NCI-H345 (cell line): ENCODE data around the gene MARCHF11.

Source experiments
- DNase-seq: peaks from one replicate; lab custom pipeline; 2025; lab: John Stamatoyannopoulos, UW

MARCHF11 gene, protein sequence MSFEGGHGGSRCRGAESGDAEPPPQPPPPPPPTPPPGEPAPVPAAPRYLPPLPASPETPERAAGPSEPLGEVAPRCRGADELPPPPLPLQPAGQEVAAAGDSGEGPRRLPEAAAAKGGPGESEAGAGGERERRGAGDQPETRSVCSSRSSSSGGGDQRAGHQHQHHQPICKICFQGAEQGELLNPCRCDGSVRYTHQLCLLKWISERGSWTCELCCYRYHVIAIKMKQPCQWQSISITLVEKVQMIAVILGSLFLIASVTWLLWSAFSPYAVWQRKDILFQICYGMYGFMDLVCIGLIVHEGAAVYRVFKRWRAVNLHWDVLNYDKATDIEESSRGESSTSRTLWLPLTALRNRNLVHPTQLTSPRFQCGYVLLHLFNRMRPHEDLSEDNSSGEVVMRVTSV

GRCh38 chr5:16179511-16179935 is at the start of gene MARCHF11:
Gene MARCHF11 (minus strand): TSS chr5:16179791. CDS start chr5:16179575, 216 bp downstream.
- DNase-seq: peak; percentile 68

- no peak for DNase-seq
Measured at GRCh38 chr5:16225927-16226326, 46.3 kb upstream of the MARCHF11 start.

DNA sequence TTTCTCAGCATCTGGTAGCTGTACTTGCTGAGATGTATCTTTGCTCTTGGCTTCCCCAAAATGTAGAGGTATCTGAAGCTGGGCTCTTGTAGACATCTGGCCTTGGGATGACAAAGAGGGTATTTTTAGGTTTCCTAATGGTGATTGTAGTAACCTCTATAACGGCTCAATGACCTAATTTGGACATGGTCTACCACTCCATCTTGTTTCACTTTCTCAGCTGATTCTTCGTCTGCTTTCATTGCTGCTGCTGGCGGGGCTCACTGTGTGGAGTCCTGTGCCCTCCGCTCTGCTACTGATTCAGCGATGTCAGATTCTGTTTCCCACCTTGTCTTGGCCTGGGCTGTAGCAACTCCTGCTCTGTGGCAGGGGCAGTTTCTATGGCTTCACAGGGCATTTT is 12.7 kb upstream of the MARCHF11 start:
- DNase-seq: no peak

DNA sequence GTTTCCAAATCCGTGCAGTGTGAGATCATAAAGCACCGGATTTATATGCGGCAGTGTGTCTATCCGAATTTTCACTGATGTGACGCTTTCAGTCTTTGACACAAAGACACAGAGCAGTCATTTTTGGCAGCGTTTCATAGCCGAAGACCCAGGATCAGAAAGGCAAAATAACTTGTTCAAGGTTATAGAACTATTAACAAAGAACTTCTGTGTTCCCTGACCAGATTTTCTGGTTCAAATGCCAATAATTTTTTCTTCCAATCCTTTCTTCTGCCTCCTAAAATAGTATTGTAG is 1.1 kb upstream of the MARCHF11 start:
- DNase-seq: no peak

GRCh38 chr5:16179936-16180788 is 571 bp upstream of the MARCHF11 start:
- no peak for DNase-seq

GRCh38 chr5:16178745-16179372 is 732 bp downstream of the MARCHF11 start:
- peak; percentile 54 for DNase-seq

GRCh38 chr5:16169550-16169949 is 10.0 kb downstream of the MARCHF11 start:
- DNase-seq: no peak

- peak; percentile 80 for DNase-seq
Measured at GRCh38 chr5:16160706-16161105, 18.9 kb downstream of the MARCHF11 start.

GRCh38 chr5:16159636-16160035 is 20.0 kb downstream of the MARCHF11 start:
- DNase-seq: no peak

DNA sequence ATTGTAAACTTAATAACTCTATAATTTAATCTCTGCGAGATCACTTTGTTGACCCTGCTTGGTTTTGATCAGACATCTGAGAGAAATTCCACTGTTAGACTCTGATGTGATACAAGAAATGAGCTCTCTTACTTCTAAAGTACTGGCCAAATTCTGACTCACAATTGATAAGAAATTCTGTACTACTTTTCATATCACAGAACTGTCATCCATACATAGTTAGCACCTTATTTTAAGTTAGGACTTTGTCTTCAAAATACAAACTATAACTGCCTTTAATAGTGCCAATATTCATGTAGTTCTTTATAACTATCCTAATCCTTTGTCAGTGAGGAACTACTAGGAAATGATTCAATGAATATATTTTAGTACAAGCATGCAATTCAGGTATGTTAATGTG is 23.4 kb downstream of the MARCHF11 start:
- DNase-seq: no peak

DNA sequence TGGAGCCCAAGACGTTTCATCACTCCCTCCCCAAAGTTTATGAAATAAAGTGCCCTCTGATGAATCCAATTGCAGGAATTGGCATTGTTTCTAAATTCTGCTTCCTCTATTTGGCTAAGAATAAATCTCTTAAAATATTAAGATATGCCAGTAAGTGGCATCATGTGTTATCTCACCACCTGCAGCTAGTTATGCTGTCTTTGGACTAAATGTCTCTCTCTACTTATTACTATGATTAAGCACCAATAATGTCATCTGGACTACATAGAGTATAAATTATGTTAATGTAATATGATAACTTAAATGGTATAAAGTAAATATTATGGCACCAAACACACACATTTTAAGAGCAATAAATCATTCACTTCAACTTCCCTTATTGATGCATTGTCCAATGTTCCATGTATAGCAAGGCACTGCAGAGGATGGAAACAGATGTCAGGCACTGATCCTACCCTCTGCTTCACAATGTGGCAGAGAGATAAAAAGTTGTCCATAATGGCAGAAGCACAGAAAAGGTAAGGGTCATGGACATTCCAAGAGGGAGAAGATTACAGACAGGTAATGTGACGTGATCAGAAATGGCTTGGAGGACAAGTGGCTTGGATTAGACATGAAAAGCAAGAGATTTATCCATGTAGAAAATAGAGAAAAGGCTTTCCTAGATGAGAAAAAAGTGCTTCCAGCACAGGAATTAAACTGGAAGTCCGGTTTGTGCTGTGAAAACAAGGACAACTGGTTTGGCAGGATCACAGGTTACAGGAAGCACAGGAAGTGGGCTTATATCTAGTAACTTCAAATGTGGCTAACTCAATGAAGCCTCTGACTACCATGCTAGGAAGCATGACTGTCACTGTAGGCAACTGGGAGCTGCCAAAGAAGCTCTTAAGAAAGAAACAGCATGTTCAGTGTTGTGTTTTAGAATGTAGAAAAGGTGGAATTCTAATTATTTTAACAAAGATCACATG is 26.7 kb downstream of the MARCHF11 start:
- no peak for DNase-seq

DNA sequence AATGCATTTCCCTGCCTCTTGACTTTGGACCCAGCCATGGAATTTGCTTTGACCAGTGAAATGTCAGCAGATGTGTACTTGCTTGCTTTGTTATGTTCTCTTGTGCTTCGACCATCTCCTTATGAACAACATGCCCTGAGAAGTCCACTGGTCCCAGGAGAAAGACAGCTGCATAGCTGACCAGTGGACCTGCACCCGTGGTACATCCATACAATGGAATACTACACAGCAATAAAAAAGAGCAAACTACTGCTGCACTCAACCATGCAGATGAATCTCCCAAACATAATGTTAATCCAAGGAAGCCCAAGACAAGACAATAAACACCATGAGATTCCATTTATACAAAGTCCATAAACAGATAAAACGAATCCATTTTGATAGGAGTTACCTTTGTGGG is 30.0 kb downstream of the MARCHF11 start:
- no peak for DNase-seq

DNA sequence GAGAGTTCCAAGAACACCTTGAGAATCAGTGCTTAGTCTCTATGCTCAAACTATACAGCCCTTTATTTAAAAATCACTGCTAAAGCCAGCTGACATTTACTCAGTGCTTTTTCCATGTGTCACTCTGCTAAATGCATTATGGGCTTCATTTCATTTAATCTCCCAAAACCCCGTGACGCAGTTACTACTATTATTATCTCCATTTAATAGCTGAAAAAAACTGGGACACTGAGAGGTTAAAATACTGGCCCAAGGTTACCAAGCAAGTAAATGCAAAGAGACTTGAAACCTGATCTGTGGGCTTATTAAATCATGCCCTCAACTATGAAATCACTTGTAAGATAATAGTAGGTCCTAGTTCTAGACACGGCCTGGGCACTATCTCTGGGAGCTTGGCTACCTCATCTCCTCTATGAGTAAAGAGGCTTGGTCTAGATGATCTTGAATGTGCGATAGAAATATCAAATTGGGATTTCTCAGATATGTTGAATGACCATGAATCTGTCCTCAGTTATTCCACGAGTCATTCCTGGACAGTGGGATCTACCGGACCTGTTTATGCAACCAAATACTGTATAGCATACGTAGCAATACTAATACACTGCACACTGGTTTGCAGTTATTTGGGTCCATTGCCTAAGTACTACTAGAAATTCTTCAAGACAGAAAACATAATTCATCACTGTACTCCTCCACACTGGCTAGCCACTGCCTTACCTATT is 32.3 kb downstream of the MARCHF11 start:
- no peak for DNase-seq

GRCh38 chr5:16144416-16144815 is 35.2 kb downstream of the MARCHF11 start:
- DNase-seq: no peak

GRCh38 chr5:16143361-16144049 is 36.1 kb downstream of the MARCHF11 start:
- no peak for DNase-seq

- DNase-seq: no peak
Measured at GRCh38 chr5:16140944-16141343, 38.6 kb downstream of the MARCHF11 start.

GRCh38 chr5:16140417-16140816 is 39.2 kb downstream of the MARCHF11 start:
- DNase-seq: no peak

DNA sequence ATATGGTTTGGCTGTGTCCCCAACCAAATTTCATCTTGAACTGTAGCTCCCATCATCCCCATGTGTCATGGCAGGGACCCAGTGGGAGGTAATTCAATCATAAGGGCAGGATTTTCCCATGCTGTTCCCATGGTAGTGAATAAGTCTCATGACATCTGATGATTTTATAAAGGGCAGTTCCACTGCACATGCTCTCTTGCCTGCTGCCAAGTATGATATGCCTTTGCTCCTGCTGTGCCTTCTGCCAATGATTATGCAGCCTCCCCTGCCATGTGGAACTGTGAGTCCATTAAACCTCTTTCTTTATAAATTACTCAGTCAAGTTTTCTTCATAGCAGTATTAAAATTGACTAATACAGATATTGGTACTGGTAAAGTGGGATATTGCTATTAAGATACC is 42.4 kb downstream of the MARCHF11 start:
- no peak for DNase-seq

- DNase-seq: no peak
Measured at GRCh38 chr5:16135506-16135905, 44.1 kb downstream of the MARCHF11 start.

DNA sequence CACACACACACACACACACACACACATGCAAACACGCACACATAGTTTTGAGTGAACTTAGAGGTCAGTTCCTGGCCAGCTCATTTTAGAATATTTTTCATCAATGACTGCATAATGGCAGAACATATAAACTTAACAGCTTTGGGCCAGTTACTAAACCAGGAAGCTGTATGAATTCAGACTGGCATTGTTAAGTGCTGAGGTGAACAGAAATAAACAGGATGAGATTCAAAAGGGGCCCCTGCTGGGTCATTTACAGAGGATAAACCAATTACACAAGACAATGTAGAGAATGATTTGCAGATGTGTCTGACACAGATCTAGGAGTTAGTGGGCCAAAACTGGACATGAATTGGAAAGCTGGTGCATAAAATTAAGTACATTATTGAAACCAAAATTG is 44.6 kb downstream of the MARCHF11 start:
- peak; percentile 40 for DNase-seq
